UCSD-AML1 (cell line): ENCODE data around the gene RALGPS1.

Source experiments
- DNase-seq: peaks from one replicate; lab custom pipeline; 2025; ENCODE audit not compliant: unreplicated experiment; lab: John Stamatoyannopoulos, UW

RALGPS1 gene

GRCh38 chr9:127182901-127183746 is 268.5 kb downstream of the RALGPS1 start:
- no peak for DNase-seq

- DNase-seq, result no peak
Observed at GRCh38 chr9:127183814-127184582, 269.4 kb downstream of the RALGPS1 start.

- no peak for DNase-seq
Observed at GRCh38 chr9:127184641-127185040, 270.1 kb downstream of the RALGPS1 start.

GRCh38 chr9:127185181-127185580 is 270.6 kb downstream of the RALGPS1 start:
- no peak for DNase-seq

- DNase-seq, result no peak
Observed at GRCh38 chr9:127185931-127186781, 271.6 kb downstream of the RALGPS1 start.

GRCh38 chr9:127186806-127187205 is 272.2 kb downstream of the RALGPS1 start:
- DNase-seq, result no peak

- DNase-seq, result no peak
Observed at GRCh38 chr9:127187231-127187956, 272.8 kb downstream of the RALGPS1 start.

GRCh38 chr9:127188396-127188795 is 273.8 kb downstream of the RALGPS1 start:
- no peak for DNase-seq

- no peak for DNase-seq
Observed at GRCh38 chr9:127189628-127190027, 275.0 kb downstream of the RALGPS1 start.

GRCh38 chr9:127192744-127193143 is 278.2 kb downstream of the RALGPS1 start:
- DNase-seq, result no peak

GRCh38 chr9:127193483-127193882 is 278.9 kb downstream of the RALGPS1 start:
- DNase-seq, result no peak

- DNase-seq, result no peak
Observed at GRCh38 chr9:127194881-127195713, 280.5 kb downstream of the RALGPS1 start.

GRCh38 chr9:127195976-127196825 is 281.6 kb downstream of the RALGPS1 start:
- DNase-seq, result no peak

- no peak for DNase-seq
Observed at GRCh38 chr9:127196826-127197145, 282.2 kb downstream of the RALGPS1 start.

- no peak for DNase-seq
Observed at GRCh38 chr9:127197186-127197860, 282.7 kb downstream of the RALGPS1 start.

- DNase-seq, result no peak
Observed at GRCh38 chr9:127197861-127198430, 283.4 kb downstream of the RALGPS1 start.

- no peak for DNase-seq
Observed at GRCh38 chr9:127198587-127198986, 284.0 kb downstream of the RALGPS1 start.
